B cell (primary cell): ENCODE measurements around the gene MAP2K6. TPM values are rescaled to one million over a fixed set of nuclear protein-coding genes. Genes with fewer than 3 reads are reported as not detected.

Experiments
- ATAC-seq: fragments of 200-7000 bp; cut with Tn5 transposase; one replicate; pipeline ENCODE4 v1.10.0; 2021; ENCODE audit warnings: low read depth, mild to moderate bottlenecking, moderate number of reproducible peaks, moderate library complexity
- CTCF ChIA-PET: fragments of 350-600 bp; sonication (Branson Sonifier 250); formaldehyde crosslinking; loops from one replicate; lab custom pipeline; 2021; ENCODE audit warnings: antibody characterized with exemption, inconsistent platforms; lab: Charles Lee
- POLR2A ChIA-PET: fragments of 350-600 bp; sonication (Branson Sonifier 250); formaldehyde crosslinking; loops from one replicate; lab custom pipeline; 2021; ENCODE audit warnings: antibody characterized with exemption; lab: Charles Lee
- DNase-seq: peaks from one replicate; pipeline ENCODE4 v3.0.0; 2013
- H2AFZ ChIP-seq: 2 replicates; pipeline ENCODE4 v1.6.1; 2012; ENCODE audit warnings: mild to moderate bottlenecking, low read depth, low read length; ENCODE audit not compliant: insufficient read depth, poor library complexity, severe bottlenecking
- H3K27ac ChIP-seq, 2 donors: 1 replicate in 1 of 2; 2 replicates in 1 of 2; pipeline ENCODE4 v1.5.1; 2012 to 2013; ENCODE audit warnings: low read length in 2 of 2, mild to moderate bottlenecking in 2 of 2, moderate library complexity in 1 of 2
- H3K27me3 ChIP-seq, 4 experiments: fragments of 200-600 bp in 1 of 4; sonication (generic) in 1 of 4; replicated peaks in 1 of 4; 1 replicate in 2 of 4; 2 replicates in 2 of 4; pipeline versions ENCODE4 v1.6.1 to v1.7.0; 2013 to 2016; ENCODE audit warnings: low read length in 3 of 4, mild to moderate bottlenecking in 2 of 4, mixed read lengths in 1 of 4, moderate library complexity in 1 of 4; ENCODE audit not compliant: insufficient read depth in 4 of 4, control insufficient read depth in 3 of 4; ENCODE audit errors: control extremely low read depth in 1 of 4
- H3K36me3 ChIP-seq, 2 experiments: replicated peaks in 1 of 2; 1 replicate in 1 of 2; 2 replicates in 1 of 2; pipeline versions ENCODE4 v1.6.1 to v1.7.1; 2013; ENCODE audit warnings: low read length in 1 of 2; ENCODE audit not compliant: insufficient read depth in 2 of 2, control insufficient read depth in 1 of 2; ENCODE audit errors: control extremely low read depth in 1 of 2, extremely low read depth in 1 of 2
- H3K4me1 ChIP-seq, 2 donors: fragments of 200-600 bp in 1 of 2; sonication (generic) in 1 of 2; 1 replicate in 1 of 2; 2 replicates in 1 of 2; pipeline versions ENCODE4 v1.5.1 to v1.6.1; 2013 to 2017; ENCODE audit warnings: low read length in 2 of 2; ENCODE audit not compliant: control insufficient read depth in 2 of 2, insufficient read depth in 2 of 2
- H3K4me2 ChIP-seq: replicated peaks from 2 replicates; pipeline ENCODE3; 2012; ENCODE audit warnings: mild to moderate bottlenecking, low read depth, low read length; ENCODE audit not compliant: poor library complexity, severe bottlenecking
- H3K4me3 ChIP-seq, 5 experiments: fragments of 200-600 bp in 1 of 5; sonication (generic) in 1 of 5; 1 replicate in 3 of 5; 2 replicates in 2 of 5; pipeline versions ENCODE4 v1.5.1 to v1.7.0; 2011 to 2016; ENCODE audit warnings: low read length in 4 of 5, mild to moderate bottlenecking in 4 of 5, low read depth in 2 of 5, control low read depth in 1 of 5, moderate library complexity in 1 of 5; ENCODE audit not compliant: insufficient read depth in 1 of 5; ENCODE audit errors: control extremely low read depth in 1 of 5, extremely low read depth in 1 of 5
- H3K79me2 ChIP-seq: fragments of 200-600 bp; sonication (generic); one replicate; pipeline ENCODE4 v1.6.0; 2016; ENCODE audit warnings: low read length; ENCODE audit not compliant: control insufficient read depth, insufficient read depth
- H3K9ac ChIP-seq: fragments of 200-600 bp; sonication (generic); 2 replicates; pipeline ENCODE4 v1.6.1; 2017; ENCODE audit warnings: mild to moderate bottlenecking, low read length, moderate library complexity
- H3K9me3 ChIP-seq, 3 donors: one replicate each; pipeline versions ENCODE4 v1.6.1 to v1.7.1; 2013; ENCODE audit warnings: low read length in 2 of 3; ENCODE audit not compliant: control insufficient read depth in 2 of 3, insufficient read depth in 1 of 3; ENCODE audit errors: control extremely low read depth in 1 of 3
- H4K20me1 ChIP-seq: 2 replicates; pipeline ENCODE4 v1.6.0; 2012; ENCODE audit warnings: mild to moderate bottlenecking, low read length; ENCODE audit not compliant: insufficient read depth, control insufficient read depth, poor library complexity, severe bottlenecking
- H3K27ac Mint-ChIP-seq: one replicate; pipeline ENCODE4 v1.8.0; 2021; ENCODE audit warnings: mixed read lengths
- H3K27me3 Mint-ChIP-seq: one replicate; pipeline ENCODE4 v1.8.0; 2021; ENCODE audit warnings: mixed read lengths
- H3K4me1 Mint-ChIP-seq: one replicate; pipeline ENCODE4 v1.8.0; 2021; ENCODE audit warnings: mixed read lengths
- H3K4me3 Mint-ChIP-seq: one replicate; pipeline ENCODE4 v1.8.0; 2021; ENCODE audit warnings: mixed read lengths
- H3K9me3 Mint-ChIP-seq: one replicate; pipeline ENCODE4 v1.8.0; 2022; ENCODE audit warnings: mixed read lengths; ENCODE audit not compliant: insufficient read depth
- EZH2 ChIP-seq: IDR thresholded peaks from 2 replicates; pipeline ENCODE4 v1.6.1; 2012; ENCODE audit warnings: borderline replicate concordance, low read depth, mild to moderate bottlenecking, moderate library complexity, low read length; ENCODE audit not compliant: insufficient read depth, poor library complexity, severe bottlenecking
- WGBS: methylation state at CpG from one replicate; pipeline ENCODE4 v1.1.5; 2013; ENCODE audit warnings: missing lambda C conversion rate; ENCODE audit not compliant: insufficient coverage; 5-methylcytosine and 5-hydroxymethylcytosine counted together
- intact Hi-C: fragments of 100-400 bp; cut with micrococcal nuclease; formaldehyde crosslinking; loops from one replicate; pipeline ENCODE4 v1.10.0; 2022
- polyA plus RNA-seq: library from polyadenylated mRNA; depleted of rRNA; stranded (reverse); fragments of >200 nt; gene quantifications from 2 replicates; pipeline ENCODE4 v1.2.3, GENCODE V29; 2012
- total RNA-seq, 2 donors: library from RNA; stranded (reverse); fragments of 120-200 nt in 1 of 2; gene quantifications; 1 replicate in 1 of 2; 2 replicates in 1 of 2; pipeline versions ENCODE4 v1.2.3 to v1.2.4, GENCODE V29; 2013 to 2022
- TF ChIP-seq, protein P1 (sequence below): fragments of 200-600 bp; IDR thresholded peaks from one replicate; pipeline ENCODE4 v1.8.0; 2022; ENCODE audit warnings: antibody characterized with exemption, mild to moderate bottlenecking

The MAP2K6 gene
- total and polyA plus RNA-seq, 2 donors (not counting 1 experiment from before 2014, with no cell fraction given): 2.4 to 7.7 TPM

- Histone ChIP-seq H3K27me3 (no peaks in the 10 kb centered on the region), H3K36me3 (no peaks in the 10 kb centered on the region), H4K20me1 (no peaks in the 10 kb centered on the region), H3K27ac (no peak overlapping the region), H3K4me1 (peaks cover 11 to 14% of the 10 kb centered on the region in 2 donors), H2AFZ (no peak overlapping the region), H3K4me2 (no peak overlapping the region), H3K9ac (no peak overlapping the region), H3K79me2 (no peaks in the 10 kb centered on the region), H3K9me3 (no peaks in the 10 kb centered on the region), H3K4me3 (no peak overlapping the region)
- Mint-ChIP-seq H3K27me3 (no peaks in the 10 kb centered on the region), H3K9me3 (no peaks in the 10 kb centered on the region), H3K4me1 (peaks cover 22% of the 10 kb centered on the region), H3K4me3 (no peak overlapping the region), H3K27ac (no peak overlapping the region)
- no peak for ATAC-seq
- DNase-seq: no peak
- TF ChIP-seq EZH2: no peak
- TF ChIP-seq, protein P1, sequence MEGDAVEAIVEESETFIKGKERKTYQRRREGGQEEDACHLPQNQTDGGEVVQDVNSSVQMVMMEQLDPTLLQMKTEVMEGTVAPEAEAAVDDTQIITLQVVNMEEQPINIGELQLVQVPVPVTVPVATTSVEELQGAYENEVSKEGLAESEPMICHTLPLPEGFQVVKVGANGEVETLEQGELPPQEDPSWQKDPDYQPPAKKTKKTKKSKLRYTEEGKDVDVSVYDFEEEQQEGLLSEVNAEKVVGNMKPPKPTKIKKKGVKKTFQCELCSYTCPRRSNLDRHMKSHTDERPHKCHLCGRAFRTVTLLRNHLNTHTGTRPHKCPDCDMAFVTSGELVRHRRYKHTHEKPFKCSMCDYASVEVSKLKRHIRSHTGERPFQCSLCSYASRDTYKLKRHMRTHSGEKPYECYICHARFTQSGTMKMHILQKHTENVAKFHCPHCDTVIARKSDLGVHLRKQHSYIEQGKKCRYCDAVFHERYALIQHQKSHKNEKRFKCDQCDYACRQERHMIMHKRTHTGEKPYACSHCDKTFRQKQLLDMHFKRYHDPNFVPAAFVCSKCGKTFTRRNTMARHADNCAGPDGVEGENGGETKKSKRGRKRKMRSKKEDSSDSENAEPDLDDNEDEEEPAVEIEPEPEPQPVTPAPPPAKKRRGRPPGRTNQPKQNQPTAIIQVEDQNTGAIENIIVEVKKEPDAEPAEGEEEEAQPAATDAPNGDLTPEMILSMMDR: no peak
- 100% methylated on average over 1 of the region's 3 CpGs for WGBS
- ChIA-PET POLR2A (no interaction called here), CTCF (no interaction called here)
- intact Hi-C loops: no loop called here
Observed at GRCh38 chr17:69433093-69433492, 18.6 kb downstream of the MAP2K6 start.

DNA sequence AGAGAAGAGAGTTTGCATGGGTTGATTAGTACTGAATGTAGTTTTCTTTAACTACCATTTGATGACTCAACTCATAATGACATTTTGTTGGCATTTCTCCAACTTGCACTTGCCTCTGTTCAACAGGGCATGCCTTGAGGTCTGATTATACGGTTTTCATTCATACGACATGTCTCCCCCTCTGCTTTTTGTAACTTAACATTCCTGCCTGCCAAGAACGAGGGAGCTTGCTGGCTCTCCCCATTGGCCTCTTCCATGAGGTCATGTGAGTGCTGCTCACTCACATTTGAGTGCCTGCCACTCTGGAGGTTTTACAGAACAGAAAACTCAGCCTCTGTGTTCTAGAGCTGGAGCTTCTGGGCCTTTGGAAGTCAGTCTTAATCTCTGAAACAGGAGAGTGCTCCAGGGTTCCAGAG, 19.7 kb downstream of the MAP2K6 start:
- H3K27me3 ChIP-seq: no peaks in the 10 kb centered on the region
- H3K79me2 ChIP-seq: no peaks in the 10 kb centered on the region
- intact Hi-C loops: no loop called here
- H3K27ac ChIP-seq: no peak overlapping the region
- H3K4me2 ChIP-seq: no peak overlapping the region
- 86% methylated on average over 3 of the region's 3 CpGs for WGBS
- H4K20me1 ChIP-seq: no peaks in the 10 kb centered on the region
- Mint-ChIP-seq H3K9me3 (no peaks in the 10 kb centered on the region), H3K27me3 (no peaks in the 10 kb centered on the region), H3K4me1 (peaks cover 13% of the 10 kb centered on the region), H3K27ac (no peak overlapping the region), H3K4me3 (no peak overlapping the region)
- CTCF ChIA-PET: interaction anchor here (1.0 kb wide), 1 partner anchor 99 kb away, joined by 4 read pairs; no protein-coding TSS in a partner anchor
- H2AFZ ChIP-seq: no peak overlapping the region
- no peak for ATAC-seq
- H3K4me3 ChIP-seq: no peak overlapping the region
- DNase-seq: no peak
- H3K36me3 ChIP-seq: no peaks in the 10 kb centered on the region
- no peak overlapping the region for H3K9ac ChIP-seq
- peaks cover 0 to 6% of the 10 kb centered on the region in 2 donors for H3K4me1 ChIP-seq
- POLR2A ChIA-PET: no interaction called here
- H3K9me3 ChIP-seq: peaks cover 0 to 3% (median 0%) of the 10 kb centered on the region in 3 donors
- TF ChIP-seq EZH2: no peak
- TF ChIP-seq, protein P1: no peak
